ENCODE results near the gene RCAN2. TPM values are rescaled to one million over a fixed set of nuclear protein-coding genes. Genes with fewer than 3 reads are reported as not detected.

RCAN2 gene
- total and polyA plus RNA-seq, 9 of the 15 experiments (the other 6 are each of a cell fraction or from before 2014, with no cell fraction given): 0.04 TPM; not detected in 8

DNA sequence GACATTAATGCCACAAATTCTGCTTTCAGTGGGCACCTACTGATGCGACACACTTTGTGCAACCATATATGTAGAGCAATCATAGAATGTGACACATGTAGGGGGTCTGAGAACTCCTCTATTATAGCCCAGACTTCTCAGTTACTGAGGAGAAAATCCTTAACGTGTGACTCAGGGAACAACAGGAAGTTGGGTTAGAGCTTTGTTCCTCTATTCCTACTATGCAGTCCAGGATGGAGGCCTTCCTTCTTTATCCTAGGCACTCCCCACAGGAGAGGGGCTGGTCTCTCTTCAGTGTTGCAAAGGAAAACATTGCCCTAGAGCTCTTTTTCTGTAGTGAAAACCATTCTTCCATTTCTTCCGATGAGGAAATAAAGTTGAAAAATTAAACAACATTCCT is 39.6 kb upstream of the RCAN2 start:
- no peak overlapping the region for H3K27ac ChIP-seq (ENCODE audit: extremely low read depth, low read depth, low read length)
- H3K27me3 ChIP-seq (ENCODE audit: control insufficient read depth in 2 of 2, insufficient read depth in 2 of 2, low read length in 2 of 2): no peaks in the 10 kb centered on the region
- no peaks in the 10 kb centered on the region for H3K9me1 ChIP-seq (ENCODE audit: control insufficient read depth, insufficient read depth, low read length)
- intact Hi-C loops (cut with micrococcal nuclease): no loop called here
- CTCF ChIA-PET (ENCODE audit: low intra/inter-chr PET ratio): no interaction called here
- H3K9ac ChIP-seq (ENCODE audit: insufficient read depth in 1 of 2, low read depth in 2 of 2, low read length in 2 of 2): no peak overlapping the region
- POLR2A ChIA-PET: interaction anchor here (0.7 kb wide), 1 partner anchor 33 kb away, joined by 3 read pairs; no protein-coding TSS in a partner anchor
- no peak overlapping the region for H3K4me2 ChIP-seq (ENCODE audit: insufficient read depth, low read length)
- FAIRE-seq (no peak), ATAC-seq (no peak), DNase-seq (ENCODE audit: extremely low read depth in 1 of 4, low spot score in 3 of 4) (no peak)
- H2AFZ ChIP-seq (ENCODE audit: low read depth, low read length): no peak overlapping the region
- H4K20me1 ChIP-seq (replicated peaks; ENCODE audit: control insufficient read depth, insufficient read depth, low read length): no peaks in the 10 kb centered on the region
- H3K79me2 ChIP-seq (ENCODE audit: control insufficient read depth, insufficient read depth, low read length): no peaks in the 10 kb centered on the region
- no TSS peak for BruUV-seq (replicated peaks)
- 3% methylated on average over 3 of the region's 3 CpGs for WGBS (ENCODE audit: insufficient coverage, low coverage, missing lambda C conversion rate)
- no peaks in the 10 kb centered on the region for H3K9me3 ChIP-seq (replicated peaks; ENCODE audit: control insufficient read depth, insufficient read depth, low read depth, low read length)
- no peaks in the 10 kb centered on the region for H3K4me1 ChIP-seq (replicated peaks in 1 of 2; ENCODE audit: control insufficient read depth in 2 of 2, insufficient read depth in 2 of 2, low read length in 2 of 2)
- no peak for TF ChIP-seq MXI1 (IDR thresholded peaks at IDR 0.05; ENCODE audit: low read depth, low read length)
- no peak for TF ChIP-seq SP1 (CRISPR knock-in tag; IDR thresholded peaks at IDR 0.05)
- no peak for TF ChIP-seq CCAR2 (IDR thresholded peaks at IDR 0.05; ENCODE audit: low read depth, low read length)
- no peak for TF ChIP-seq CBFA2T2 (conservative IDR thresholded peaks at IDR 0.05)
- no peak for TF ChIP-seq DACH1 (IDR thresholded peaks at IDR 0.05; ENCODE audit: partially characterized antibody)
- TF ChIP-seq, protein P1, sequence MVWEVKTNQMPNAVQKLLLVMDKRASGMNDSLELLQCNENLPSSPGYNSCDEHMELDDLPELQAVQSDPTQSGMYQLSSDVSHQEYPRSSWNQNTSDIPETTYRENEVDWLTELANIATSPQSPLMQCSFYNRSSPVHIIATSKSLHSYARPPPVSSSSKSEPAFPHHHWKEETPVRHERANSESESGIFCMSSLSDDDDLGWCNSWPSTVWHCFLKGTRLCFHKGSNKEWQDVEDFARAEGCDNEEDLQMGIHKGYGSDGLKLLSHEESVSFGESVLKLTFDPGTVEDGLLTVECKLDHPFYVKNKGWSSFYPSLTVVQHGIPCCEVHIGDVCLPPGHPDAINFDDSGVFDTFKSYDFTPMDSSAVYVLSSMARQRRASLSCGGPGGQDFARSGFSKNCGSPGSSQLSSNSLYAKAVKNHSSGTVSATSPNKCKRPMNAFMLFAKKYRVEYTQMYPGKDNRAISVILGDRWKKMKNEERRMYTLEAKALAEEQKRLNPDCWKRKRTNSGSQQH (CRISPR knock-in tag; IDR thresholded peaks at IDR 0.05): no peak
- no peak for TF ChIP-seq MAFK (IDR thresholded peaks at IDR 0.05; ENCODE audit: low read length)
- TF ChIP-seq SMAD4 (CRISPR knock-in tag; conservative IDR thresholded peaks at IDR 0.05): no peak
- no peak for TF ChIP-seq ZNF644 (tag; IDR thresholded peaks at IDR 0.05; ENCODE audit: low read depth)
- no peak for TF ChIP-seq CBX3 (IDR thresholded peaks at IDR 0.05; ENCODE audit: borderline replicate concordance in 1 of 2, low read length in 2 of 2)
- no peak for TF ChIP-seq NBN (IDR thresholded peaks at IDR 0.05; ENCODE audit: low read depth)
- TF ChIP-seq PHF20 (IDR thresholded peaks at IDR 0.05; ENCODE audit: partially characterized antibody): no peak
- TF ChIP-seq LEF1 (IDR thresholded peaks at IDR 0.05): no peak
- TF ChIP-seq, protein P2, sequence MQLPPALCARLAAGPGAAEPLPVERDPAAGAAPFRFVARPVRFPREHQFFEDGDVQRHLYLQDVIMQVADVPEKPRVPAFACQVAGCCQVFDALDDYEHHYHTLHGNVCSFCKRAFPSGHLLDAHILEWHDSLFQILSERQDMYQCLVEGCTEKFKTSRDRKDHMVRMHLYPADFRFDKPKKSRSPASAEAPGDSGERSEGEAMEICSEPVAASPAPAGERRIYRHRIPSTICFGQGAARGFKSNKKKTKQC (CRISPR knock-in tag; IDR thresholded peaks at IDR 0.05): no peak
- TF ChIP-seq POLR2G (IDR thresholded peaks at IDR 0.05; ENCODE audit: low read depth, low read length): no peak
- no peak for TF ChIP-seq CXXC5 (CRISPR knock-in tag; IDR thresholded peaks at IDR 0.05)
- in situ Hi-C loops (cut with MboI): no loop called here
- H3K36me3 ChIP-seq (ENCODE audit: control insufficient read depth, insufficient read depth, low read length): no peaks in the 10 kb centered on the region
- H3K4me3 ChIP-seq: no peak overlapping the region

Data from K562 (cell line).